Heart left ventricle (tissue), 16 donors: Measurements from ENCODE around the gene SCG3. TPM values are rescaled to one million over a fixed set of nuclear protein-coding genes. Genes with fewer than 3 reads are reported as not detected.

Experiments used
- ATAC-seq, 4 donors: fragments of 200-7000 bp; cut with Tn5 transposase; one replicate each; pipeline ENCODE4 v1.9.1; 2020 to 2022; ENCODE audit warnings: moderate library complexity in 4 of 4, mild to moderate bottlenecking in 3 of 4, moderate number of reproducible peaks in 1 of 4
- DNase-seq, 5 donors: peaks; one replicate each; pipeline ENCODE4 v3.0.0-alpha.2; 2020
- H3K27ac ChIP-seq, 12 donors: fragments of 200-600 bp; sonication (generic) in 4 of 12; one replicate each; pipeline versions ENCODE4 v1.5.0 to v1.8.0; 2016 to 2022; ENCODE audit warnings: mild to moderate bottlenecking in 2 of 12
- H3K27me3 ChIP-seq, 9 donors: fragments of 200-600 bp; sonication (generic) in 2 of 9; one replicate each; pipeline versions ENCODE4 v1.5.1 to v1.8.0; 2016 to 2022; ENCODE audit warnings: mild to moderate bottlenecking in 3 of 9
- H3K36me3 ChIP-seq, 9 donors: fragments of 200-600 bp; sonication (generic) in 2 of 9; one replicate each; pipeline versions ENCODE4 v1.5.0 to v1.8.0; 2018 to 2022; ENCODE audit warnings: mild to moderate bottlenecking in 2 of 9
- H3K4me1 ChIP-seq, 12 donors: fragments of 200-600 bp; sonication (generic) in 4 of 12; one replicate each; pipeline versions ENCODE4 v1.5.0 to v1.8.0; 2016 to 2022; ENCODE audit warnings: mild to moderate bottlenecking in 3 of 12
- H3K4me3 ChIP-seq, 12 donors: fragments of 200-600 bp; sonication (generic) in 4 of 12; one replicate each; pipeline versions ENCODE4 v1.5.0 to v1.8.0; 2017 to 2022; ENCODE audit warnings: mild to moderate bottlenecking in 9 of 12, moderate library complexity in 4 of 12
- H3K9me3 ChIP-seq, 12 donors: fragments of 200-600 bp; sonication (generic) in 4 of 12; one replicate each; pipeline versions ENCODE4 v1.5.0 to v1.8.0; 2016 to 2022; ENCODE audit warnings: mild to moderate bottlenecking in 1 of 12
- POLR2A ChIP-seq, 2 donors: fragments of 450-650 bp; IDR thresholded peaks; one replicate each; pipeline ENCODE4 v1.6.1; 2017; ENCODE audit warnings: antibody characterized with exemption in 2 of 2, mild to moderate bottlenecking in 2 of 2, moderate library complexity in 2 of 2
- WGBS, 4 donors: extraction: QIAGEN DNeasy Blood & Tissue Kit in 2 of 4; methylation state at CpG; one replicate each; pipeline versions ENCODE4 v1.1.5 to v1.1.7; 2013 to 2018; 5-methylcytosine and 5-hydroxymethylcytosine counted together
- intact Hi-C, 10 donors: fragments of 100-400 bp; cut with DNase I; formaldehyde crosslinking; loops; one replicate each; pipeline versions ENCODE4 v1.11.1 to v1.14.2; 2022
- polyA plus RNA-seq, 2 donors: library from polyadenylated mRNA; stranded (reverse); fragments of 200-250 nt; gene quantifications; one replicate each; pipeline ENCODE4 v1.2.3, GENCODE V29; 2013
- total RNA-seq, 9 donors: library from RNA; depleted of rRNA in 2 of 9; stranded (reverse); fragments of >200 nt in 2 of 9; fragmentation: NEBNext Ultra II Directional in 3 of 9; extraction: Animal tissue kit (Norgen Biotek cat#: 25700) in 3 of 9; gene quantifications; one replicate each; pipeline versions ENCODE4 v1.1.0 to v1.2.4, GENCODE V29; 2016 to 2023
- TF ChIP-seq, protein P1 (sequence below), 12 donors: fragments of 200-600 bp; sonication (generic) in 4 of 12; IDR thresholded peaks; one replicate each; pipeline versions ENCODE4 v1.5.0 to v1.8.0; 2018 to 2022; ENCODE audit warnings: antibody characterized with exemption in 12 of 12, mild to moderate bottlenecking in 5 of 12
- donor health status: ischemic (EF 13 %, LVEDD 7.1; RV severe dilation, severe dysfunction).
- donor health status: healthy with polysubstance abuse.
- donor health status: DM: no; HTN: yes; CAD: no.
- donor health status: DM: no; HTN: no; CAD: no.
- donor health status: ischemic (EF 25% LVEDD 6.9; RV normal size, moderate dysfunction).
- donor health status: ischemic (EF 25% LVEDD 5.7; RV mildly dilated, moderate dysfunction).
- donor health status: healthy.
- donor health status: DM: yes; HTN: yes; CAD: no.
- donor health status: ischemic (EF 35%, LVEDD 5.7; RV mildly dilated, moderate dysfunction).
- donor health status: nonischemic (EF 11% LVEDD 7.7; RV severe dilation, severe dysfunction).
- donor health status: DM: yes; HTN: yes; CAD: no.
- donor health status: PGD.
- donor health status: ischemic (EF 29% LVEDD 5.4; RV normal size, mild dysfunction).
- donor health status: nonischemic (EF 23%, LVEDD 6.1; RV moderate dilation, normal function).

SCG3 gene
- total and polyA plus RNA-seq, 11 donors, result 0.04 to 0.11 (median 0.10) TPM; not detected in 8

DNA sequence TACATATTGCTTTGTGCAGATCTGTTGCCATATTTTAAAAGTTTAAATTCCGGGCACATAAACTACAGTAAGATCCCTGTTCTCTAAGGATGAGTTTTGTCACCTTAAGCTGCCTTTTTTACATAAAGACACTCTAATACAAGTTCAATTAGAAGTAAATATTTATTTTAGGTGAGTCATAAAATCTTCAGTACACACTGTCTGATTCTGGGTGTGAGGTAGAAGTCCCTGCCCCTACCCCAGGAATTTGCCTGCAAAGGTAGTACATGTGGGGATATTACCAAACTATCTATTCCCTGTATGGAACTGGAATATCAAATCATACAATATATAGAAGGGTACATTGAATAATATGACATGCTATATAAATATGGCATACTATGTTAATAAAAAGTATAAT is 6.3 kb downstream of the SCG3 start:
- intact Hi-C loops, result loop anchor here in 1 of 10 donors (10.0 kb wide), 1 partner anchor 67 kb away; the partner anchor contains the start of gene TMOD2
- H3K4me1 ChIP-seq, result peaks cover 0 to 6% (median 0%) of the 10 kb centered on the region in 12 donors
- no peak for ATAC-seq

DNA sequence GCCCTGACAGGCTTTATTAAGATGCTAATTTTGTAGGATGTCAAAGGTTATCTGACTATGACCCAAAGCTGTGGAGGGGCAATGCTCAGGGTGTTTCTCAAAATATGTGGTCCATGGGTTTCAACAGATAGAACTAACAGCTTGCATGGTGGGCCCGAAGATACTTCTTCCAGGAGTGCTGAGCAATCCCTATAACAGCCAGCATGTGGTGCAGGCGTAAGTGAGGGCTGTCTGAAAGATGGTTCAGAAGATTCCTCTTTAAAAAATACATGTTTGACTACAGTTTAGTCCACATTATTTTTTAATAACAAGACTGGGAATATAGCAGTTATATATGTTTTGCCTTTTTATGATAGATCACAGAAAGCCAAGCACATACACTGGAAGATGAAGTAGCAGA is 7.6 kb downstream of the SCG3 start:
- intact Hi-C loops, result loop anchor here in 1 of 10 donors (10.0 kb wide), 1 partner anchor 66 kb away; the partner anchor contains the start of gene TMOD2
- DNase-seq (no peak), ATAC-seq (no peak)
- peaks cover 0 to 17% (median 0%) of the 10 kb centered on the region in 9 donors for H3K27me3 ChIP-seq
- H3K4me1 ChIP-seq, result peaks cover 0 to 11% (median 0%) of the 10 kb centered on the region in 12 donors
- no peak overlapping the region for H3K27ac ChIP-seq
- no peaks in the 10 kb centered on the region for H3K9me3 ChIP-seq
- 48 to 82% (median 72%) methylated on average over 2 of the region's 2 CpGs for WGBS, 4 donors
- TF ChIP-seq, protein P1, sequence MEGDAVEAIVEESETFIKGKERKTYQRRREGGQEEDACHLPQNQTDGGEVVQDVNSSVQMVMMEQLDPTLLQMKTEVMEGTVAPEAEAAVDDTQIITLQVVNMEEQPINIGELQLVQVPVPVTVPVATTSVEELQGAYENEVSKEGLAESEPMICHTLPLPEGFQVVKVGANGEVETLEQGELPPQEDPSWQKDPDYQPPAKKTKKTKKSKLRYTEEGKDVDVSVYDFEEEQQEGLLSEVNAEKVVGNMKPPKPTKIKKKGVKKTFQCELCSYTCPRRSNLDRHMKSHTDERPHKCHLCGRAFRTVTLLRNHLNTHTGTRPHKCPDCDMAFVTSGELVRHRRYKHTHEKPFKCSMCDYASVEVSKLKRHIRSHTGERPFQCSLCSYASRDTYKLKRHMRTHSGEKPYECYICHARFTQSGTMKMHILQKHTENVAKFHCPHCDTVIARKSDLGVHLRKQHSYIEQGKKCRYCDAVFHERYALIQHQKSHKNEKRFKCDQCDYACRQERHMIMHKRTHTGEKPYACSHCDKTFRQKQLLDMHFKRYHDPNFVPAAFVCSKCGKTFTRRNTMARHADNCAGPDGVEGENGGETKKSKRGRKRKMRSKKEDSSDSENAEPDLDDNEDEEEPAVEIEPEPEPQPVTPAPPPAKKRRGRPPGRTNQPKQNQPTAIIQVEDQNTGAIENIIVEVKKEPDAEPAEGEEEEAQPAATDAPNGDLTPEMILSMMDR (IDR thresholded peaks at IDR 0.05), result peak in 6 of 12 donors; percentile 7 to 26 (median 15)
- no peak for TF ChIP-seq POLR2A (IDR thresholded peaks at IDR 0.05)
- no peak overlapping the region for H3K4me3 ChIP-seq
- H3K36me3 ChIP-seq, result no peaks in the 10 kb centered on the region

More for the DNA sequence above, 6.3 kb downstream of the SCG3 start:
- no peak for TF ChIP-seq POLR2A (IDR thresholded peaks at IDR 0.05)
- TF ChIP-seq, protein P1 (IDR thresholded peaks at IDR 0.05), result no peak
- no peak for DNase-seq
- peaks cover 0 to 30% (median 0%) of the 10 kb centered on the region in 9 donors for H3K27me3 ChIP-seq
- no peaks in the 10 kb centered on the region for H3K36me3 ChIP-seq
- H3K27ac ChIP-seq, result no peak overlapping the region
- WGBS, 4 donors, result 0 to 91% (median 27%) methylated on average over 1 of the region's 1 CpG
- H3K4me3 ChIP-seq, result no peak overlapping the region
- no peaks in the 10 kb centered on the region for H3K9me3 ChIP-seq

DNA sequence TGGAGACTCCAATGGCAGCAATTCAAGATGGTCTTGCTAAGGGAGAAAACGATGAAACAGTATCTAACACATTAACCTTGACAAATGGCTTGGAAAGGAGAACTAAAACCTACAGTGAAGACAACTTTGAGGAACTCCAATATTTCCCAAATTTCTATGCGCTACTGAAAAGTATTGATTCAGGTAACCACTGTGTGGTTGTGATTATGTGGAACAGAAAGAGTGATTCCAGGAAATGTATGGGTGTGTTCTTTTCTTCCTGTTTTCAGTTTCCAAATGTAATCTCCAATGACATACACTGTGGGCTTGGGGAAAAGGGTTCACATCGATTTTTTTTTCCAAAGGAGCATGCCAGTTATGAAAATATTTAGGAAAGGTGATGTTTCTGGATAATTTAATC is 10.9 kb downstream of the SCG3 start:
- TF ChIP-seq, protein P1 (IDR thresholded peaks at IDR 0.05), result no peak
- no peak for TF ChIP-seq POLR2A (IDR thresholded peaks at IDR 0.05)
- Histone ChIP-seq H3K27ac (no peak overlapping the region), H3K36me3 (no peaks in the 10 kb centered on the region), H3K27me3 (peaks cover 0 to 9% (median 0%) of the 10 kb centered on the region in 9 donors), H3K9me3 (no peaks in the 10 kb centered on the region), H3K4me1 (peaks cover 0 to 11% (median 0%) of the 10 kb centered on the region in 12 donors), H3K4me3 (no peak overlapping the region)
- intact Hi-C loops, result no loop called here
- ATAC-seq (no peak), DNase-seq (no peak)
- 60 to 75% (median 67%) methylated on average over 3 of the region's 3 CpGs for WGBS, 4 donors

DNA sequence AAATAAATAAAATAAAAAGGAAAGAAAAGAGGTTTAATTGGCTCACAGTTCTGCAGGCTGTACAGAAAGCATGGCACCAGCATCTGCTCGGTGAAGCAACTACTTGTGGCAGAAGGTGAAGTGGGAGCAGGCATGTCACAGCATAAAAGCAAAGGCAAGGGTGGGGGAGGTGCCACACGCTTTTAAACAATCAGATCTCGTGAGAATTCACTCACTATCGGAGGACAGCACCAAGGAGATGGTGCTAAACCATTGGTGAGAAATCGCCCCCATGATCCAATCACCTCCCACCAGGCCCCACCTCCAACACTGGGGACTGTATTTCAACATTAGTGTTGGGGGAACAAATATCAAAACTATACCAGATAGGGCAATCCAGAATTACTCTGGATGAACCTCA is 15.3 kb downstream of the SCG3 start:
- peaks cover 0 to 11% (median 0%) of the 10 kb centered on the region in 12 donors for H3K4me1 ChIP-seq
- H3K4me3 ChIP-seq, result no peak overlapping the region
- H3K27ac ChIP-seq, result no peak overlapping the region
- no peak for TF ChIP-seq POLR2A (IDR thresholded peaks at IDR 0.05)
- H3K36me3 ChIP-seq, result no peaks in the 10 kb centered on the region
- H3K9me3 ChIP-seq, result no peaks in the 10 kb centered on the region
- no peak for DNase-seq
- 61 to 79% (median 69%) methylated on average over 5 of the region's 5 CpGs for WGBS, 4 donors
- ATAC-seq, result no peak
- intact Hi-C loops, result no loop called here
- peaks cover 0 to 11% (median 0%) of the 10 kb centered on the region in 9 donors for H3K27me3 ChIP-seq

DNA sequence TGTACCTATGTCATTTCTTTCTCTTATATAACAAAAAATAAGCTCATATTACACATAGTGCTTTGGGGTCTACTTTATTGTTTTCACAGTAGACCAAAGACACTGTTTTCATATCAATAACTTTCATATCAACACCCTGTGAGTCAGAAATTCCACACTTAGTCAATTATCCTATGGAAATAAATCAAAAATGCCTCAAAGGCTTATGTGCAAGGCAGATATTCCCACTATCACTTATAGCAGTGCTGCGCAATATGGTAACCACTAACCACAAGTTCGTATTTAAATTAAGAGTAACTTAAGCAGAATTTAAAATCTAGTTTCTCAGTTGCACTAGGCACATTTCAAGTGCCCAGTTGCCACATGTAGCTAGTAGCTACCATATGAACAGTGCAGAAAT is 15.9 kb downstream of the SCG3 start:
- H3K36me3 ChIP-seq, result no peaks in the 10 kb centered on the region
- peaks cover 0 to 9% (median 0%) of the 10 kb centered on the region in 12 donors for H3K4me1 ChIP-seq
- no peak overlapping the region for H3K4me3 ChIP-seq
- H3K27me3 ChIP-seq, result peaks cover 0 to 15% (median 0%) of the 10 kb centered on the region in 9 donors
- intact Hi-C loops, result no loop called here
- 93 to 96% (median 95%) methylated on average over 2 of the region's 2 CpGs for WGBS, 4 donors
- no peak overlapping the region for H3K27ac ChIP-seq
- no peaks in the 10 kb centered on the region for H3K9me3 ChIP-seq
- DNase-seq (no peak), ATAC-seq (no peak)
- TF ChIP-seq, protein P1 (IDR thresholded peaks at IDR 0.05), result no peak
